ENCODE data around the gene SLC9A4.

Gene SLC9A4, protein sequence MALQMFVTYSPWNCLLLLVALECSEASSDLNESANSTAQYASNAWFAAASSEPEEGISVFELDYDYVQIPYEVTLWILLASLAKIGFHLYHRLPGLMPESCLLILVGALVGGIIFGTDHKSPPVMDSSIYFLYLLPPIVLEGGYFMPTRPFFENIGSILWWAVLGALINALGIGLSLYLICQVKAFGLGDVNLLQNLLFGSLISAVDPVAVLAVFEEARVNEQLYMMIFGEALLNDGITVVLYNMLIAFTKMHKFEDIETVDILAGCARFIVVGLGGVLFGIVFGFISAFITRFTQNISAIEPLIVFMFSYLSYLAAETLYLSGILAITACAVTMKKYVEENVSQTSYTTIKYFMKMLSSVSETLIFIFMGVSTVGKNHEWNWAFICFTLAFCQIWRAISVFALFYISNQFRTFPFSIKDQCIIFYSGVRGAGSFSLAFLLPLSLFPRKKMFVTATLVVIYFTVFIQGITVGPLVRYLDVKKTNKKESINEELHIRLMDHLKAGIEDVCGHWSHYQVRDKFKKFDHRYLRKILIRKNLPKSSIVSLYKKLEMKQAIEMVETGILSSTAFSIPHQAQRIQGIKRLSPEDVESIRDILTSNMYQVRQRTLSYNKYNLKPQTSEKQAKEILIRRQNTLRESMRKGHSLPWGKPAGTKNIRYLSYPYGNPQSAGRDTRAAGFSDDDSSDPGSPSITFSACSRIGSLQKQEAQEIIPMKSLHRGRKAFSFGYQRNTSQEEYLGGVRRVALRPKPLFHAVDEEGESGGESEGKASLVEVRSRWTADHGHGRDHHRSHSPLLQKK

DNA sequence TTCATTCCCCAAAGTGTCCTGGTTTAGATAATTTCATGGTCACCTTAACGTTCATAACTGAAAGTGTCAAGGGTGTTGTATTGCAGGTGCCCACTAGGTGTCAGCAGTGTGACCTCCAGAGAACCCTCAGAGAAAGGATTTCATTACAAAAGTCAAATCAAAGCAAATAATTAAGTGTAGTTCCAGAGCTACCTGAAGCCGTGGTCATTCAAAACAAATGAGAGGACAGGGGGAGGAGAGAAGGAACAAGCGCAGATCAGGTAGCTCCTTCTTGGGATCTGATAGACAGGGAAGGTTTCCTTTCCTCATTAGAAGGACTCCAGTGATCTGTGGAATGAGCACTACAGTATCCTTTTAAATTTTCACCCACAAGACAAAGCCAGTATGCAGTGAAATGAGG, at the start of gene SLC9A4:
TSS of gene SLC9A4 (plus strand) at position 207 of the 400 bp plus-strand sequence. CDS start 534 bp downstream, outside the sequence.
- in situ Hi-C loops (cut with MboI; ENCODE audit: low sequenced_read_pairs), result no loop called here

DNA sequence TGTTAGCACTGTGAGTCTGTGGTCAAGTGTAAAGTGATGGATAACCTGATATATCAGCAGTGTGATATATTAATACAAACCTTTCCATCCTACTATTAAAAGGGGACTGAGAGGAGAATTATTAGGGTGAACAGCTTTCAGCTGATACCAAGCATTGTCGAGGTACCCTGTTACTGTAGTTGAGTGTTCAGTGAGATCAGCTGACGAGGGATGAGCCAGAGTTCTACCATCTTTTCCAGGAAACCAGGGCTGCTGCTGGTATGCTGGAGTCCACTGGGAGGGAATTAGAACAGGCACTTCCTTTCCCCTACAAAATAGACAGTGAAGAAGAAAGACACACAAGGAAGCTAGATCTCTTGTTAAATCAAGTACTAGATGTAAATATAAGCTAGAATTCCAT, 49.7 kb upstream of the SLC9A4 start:
- in situ Hi-C loops (cut with MboI; ENCODE audit: low sequenced_read_pairs), result no loop called here

DNA sequence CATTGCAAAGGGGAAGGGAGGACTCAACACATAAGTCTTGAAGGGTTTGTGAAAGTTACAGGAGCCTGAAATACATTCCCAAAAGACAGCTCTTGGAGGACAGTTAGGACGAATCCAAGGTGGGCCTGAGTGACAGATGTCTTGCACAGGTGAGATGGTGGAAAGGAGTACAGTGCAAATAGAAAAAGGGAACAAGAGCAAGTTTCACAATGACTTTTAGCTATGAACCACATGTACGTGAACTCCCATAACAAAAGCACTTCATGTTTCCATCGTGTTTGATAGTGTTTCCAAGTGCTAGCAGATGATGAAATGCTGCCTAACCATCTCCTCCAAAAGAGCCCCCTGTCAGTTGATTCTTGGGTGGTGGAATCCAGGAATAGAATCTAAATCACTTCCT, 48.3 kb upstream of the SLC9A4 start:
- in situ Hi-C loops (cut with MboI; ENCODE audit: low sequenced_read_pairs), result no loop called here

DNA sequence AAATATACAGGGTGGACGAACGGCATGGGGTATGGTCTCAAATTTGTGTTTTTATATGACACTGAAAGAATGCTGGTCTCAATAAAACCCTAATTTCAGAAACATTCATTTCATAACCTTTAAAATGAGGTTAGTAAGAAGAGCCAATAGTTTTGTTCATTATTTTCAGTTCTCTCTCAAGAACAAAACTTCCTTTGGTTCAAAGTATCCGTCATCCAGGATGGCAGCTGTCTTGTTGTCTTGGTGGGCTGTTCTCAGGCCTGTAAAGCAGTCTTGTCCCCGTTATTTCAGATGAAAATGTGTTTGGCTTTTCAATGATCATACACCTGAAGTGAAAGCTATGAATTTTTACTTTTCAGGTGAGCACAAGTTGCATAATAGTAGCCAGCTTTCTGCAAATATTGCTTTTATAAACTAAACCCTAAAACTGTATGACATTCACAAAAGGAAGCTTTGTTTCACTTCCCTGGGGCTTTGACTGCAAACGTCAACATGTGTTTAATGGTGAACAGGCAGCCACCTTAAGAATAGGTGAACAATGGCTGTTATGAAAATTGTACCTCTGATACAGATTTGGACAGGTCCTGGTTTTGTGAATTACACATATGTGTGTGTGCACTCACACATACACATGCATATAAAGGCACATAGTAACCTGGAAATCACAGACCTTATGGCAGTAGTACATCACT, 47.4 kb upstream of the SLC9A4 start:
- in situ Hi-C loops (cut with MboI; ENCODE audit: low sequenced_read_pairs), result no loop called here

DNA sequence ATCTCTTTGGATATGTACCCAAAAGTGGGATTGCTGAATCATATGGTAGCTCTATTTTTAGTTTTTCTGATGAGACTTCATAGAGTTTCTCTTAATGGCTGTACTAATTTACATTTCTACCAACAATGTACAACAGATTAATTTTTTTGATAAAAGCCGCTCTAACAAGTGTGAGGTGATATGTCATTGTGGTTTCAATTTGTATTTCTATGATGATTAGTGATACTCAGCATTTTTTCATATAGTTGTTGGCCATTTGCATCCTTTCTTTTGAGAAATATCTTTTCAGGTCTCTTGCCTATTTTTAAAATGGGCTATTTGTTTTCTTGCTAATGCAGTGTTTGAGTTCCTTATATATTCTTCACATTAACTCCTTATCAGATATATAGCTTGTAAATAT, 45.8 kb upstream of the SLC9A4 start:
- in situ Hi-C loops (cut with MboI; ENCODE audit: low sequenced_read_pairs), result no loop called here

DNA sequence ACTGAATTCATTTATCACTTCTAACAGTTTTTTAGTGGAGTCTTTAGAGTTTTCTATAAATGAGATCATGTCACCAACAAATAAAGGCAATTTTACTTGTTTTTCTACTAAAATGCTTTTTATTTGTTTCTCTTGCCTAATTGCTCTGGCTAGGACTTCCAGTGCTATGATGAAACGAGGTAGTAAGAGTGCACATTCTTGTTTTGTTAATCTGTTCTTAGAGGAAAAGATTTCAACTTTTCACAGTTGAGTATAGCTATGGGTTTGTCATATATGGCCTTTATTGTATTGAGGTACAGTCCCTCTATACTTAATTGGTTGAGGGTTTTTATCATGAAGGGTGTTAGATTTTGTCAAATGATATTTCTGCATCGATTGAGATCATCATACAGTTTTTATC, 44.5 kb upstream of the SLC9A4 start:
- in situ Hi-C loops (cut with MboI; ENCODE audit: low sequenced_read_pairs), result no loop called here

DNA sequence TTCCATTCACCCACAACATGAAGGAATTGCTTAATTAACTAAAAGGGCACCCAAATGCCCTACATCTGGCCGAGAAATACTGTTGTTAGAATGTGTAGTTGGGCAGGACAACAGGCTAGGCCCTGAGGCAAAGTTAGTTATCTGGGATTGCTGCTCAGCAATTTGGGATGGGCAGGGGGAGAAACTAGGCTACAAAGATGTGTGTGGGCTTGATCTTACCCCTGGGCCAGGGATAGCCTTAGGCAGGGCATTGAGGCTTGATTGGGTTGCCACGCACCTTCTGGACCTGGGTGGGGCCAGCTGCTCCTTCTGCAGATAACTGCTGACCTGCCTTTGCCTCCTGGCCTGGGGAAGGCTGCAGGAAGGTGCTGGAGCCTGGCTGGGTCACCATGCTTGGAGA, 40.6 kb upstream of the SLC9A4 start:
- in situ Hi-C loops (cut with MboI; ENCODE audit: low sequenced_read_pairs), result no loop called here

DNA sequence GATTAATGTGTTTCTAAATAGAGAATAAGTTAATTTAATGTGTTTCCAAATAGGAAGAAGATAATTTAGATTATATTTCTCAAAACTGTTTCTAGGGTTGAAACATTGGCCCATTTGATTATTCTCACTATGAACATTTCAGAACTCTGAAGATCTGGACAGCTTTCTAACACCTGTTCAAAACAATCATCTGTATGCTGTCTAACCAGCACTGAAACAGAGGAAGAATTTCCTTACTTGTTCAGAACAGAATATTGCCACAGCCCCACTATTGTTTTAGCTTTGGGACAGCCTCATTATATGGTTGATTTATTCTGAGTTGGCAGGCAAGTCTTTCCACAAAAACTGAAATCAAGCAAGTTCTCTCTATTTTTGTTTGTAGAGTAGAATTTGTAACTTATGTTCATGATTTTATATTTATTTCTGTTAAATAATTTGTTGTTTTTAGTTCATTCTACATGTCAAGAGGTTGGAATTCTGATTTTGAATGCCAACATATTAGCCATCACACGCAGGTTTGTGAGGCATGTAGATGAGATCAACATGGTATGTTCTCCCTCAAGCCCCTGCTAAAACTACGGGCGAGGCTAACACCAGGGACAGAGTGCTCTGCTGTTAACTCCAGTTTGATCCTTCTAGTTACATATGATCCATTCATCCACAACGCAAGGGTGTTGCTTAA, 38.9 kb upstream of the SLC9A4 start:
- in situ Hi-C loops (cut with MboI; ENCODE audit: low sequenced_read_pairs), result no loop called here

DNA sequence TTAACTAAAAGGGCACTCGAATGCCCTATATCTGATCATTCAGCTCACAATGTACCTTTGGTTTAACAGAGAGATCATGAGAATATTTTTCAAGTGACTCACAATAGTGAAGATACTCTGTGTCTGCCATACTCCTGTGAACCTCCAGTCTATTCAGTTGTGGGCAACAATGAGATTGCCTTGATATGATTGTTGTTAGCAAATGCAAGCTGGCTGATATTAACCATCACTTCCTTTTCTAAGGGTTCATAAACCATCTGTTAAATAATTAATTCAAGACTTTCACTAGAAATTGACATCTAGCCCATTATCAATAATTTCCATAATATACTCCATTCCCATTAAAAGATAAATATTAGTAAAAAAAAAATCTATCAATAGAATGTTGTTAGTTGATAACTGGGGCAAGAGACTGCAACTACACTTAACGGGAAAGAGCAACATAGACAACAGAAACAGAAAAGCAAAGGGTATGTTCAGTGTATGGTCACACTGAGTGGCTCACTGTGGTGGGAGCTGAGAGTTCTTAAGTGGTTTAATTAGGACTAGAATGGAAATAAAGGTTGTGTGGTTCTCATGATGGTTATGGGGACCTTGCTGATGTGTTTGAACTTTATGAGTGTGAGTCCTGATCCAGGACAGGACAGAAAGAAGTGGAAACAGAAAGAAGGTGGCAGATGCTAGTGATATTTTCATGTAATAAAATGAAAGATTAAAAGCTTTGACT, 38.2 kb upstream of the SLC9A4 start:
- in situ Hi-C loops (cut with MboI; ENCODE audit: low sequenced_read_pairs), result no loop called here

DNA sequence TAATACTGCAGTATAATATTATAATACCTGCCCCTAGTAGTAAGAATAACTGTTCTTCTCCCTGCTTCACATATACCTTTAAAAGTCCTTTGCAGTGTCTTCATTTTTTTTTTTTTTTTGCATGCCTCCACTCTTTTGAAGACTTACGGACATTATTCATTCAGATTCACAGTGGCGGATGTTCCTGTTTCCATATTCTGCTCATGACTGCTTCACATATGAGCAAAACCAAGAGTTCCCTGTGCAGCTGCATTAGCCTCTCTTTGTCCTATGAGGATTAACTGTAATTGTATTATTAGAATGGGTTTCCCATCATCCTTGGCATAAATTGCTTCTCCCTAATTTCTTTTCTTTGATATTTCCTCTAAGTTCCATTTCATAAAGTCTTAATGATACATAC, 37.3 kb upstream of the SLC9A4 start:
- in situ Hi-C loops (cut with MboI; ENCODE audit: low sequenced_read_pairs), result no loop called here

DNA sequence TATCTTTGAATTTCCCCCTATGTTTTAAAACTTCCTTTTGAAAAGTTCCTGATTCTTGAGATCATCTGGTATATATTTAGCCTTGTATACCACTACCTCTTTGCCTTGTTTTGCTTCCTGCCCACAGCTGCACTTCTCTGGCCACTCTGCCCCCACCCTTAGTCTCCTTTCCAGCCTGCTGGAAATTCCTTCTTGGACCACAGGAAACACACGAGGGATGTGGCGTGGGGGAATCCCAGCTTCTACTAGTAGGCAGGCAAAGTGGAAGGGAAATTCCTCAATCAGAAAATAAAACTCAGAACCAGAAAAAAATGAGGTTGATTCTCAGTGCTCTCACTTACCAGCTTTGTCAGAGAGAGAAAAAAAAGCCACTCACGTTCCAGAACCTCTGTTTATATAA, 36.7 kb upstream of the SLC9A4 start:
- in situ Hi-C loops (cut with MboI; ENCODE audit: low sequenced_read_pairs), result no loop called here

DNA sequence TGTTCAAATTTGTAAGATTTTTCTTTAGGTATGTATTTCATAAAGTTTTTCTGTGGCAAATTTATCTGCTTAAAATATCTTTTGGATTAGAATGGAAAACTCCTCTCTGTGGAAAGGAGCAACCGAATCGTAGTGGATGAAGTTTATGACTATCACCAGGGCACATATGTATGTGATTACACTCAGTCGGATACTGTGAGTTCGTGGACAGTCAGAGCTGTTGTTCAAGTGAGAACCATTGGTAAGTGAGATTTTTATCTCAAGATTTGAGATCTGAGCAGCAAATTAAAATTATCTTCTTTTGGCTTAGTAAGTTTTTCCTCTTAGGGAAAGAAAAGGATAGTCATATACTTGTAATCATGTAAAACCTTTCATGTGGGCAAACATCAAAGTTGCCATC, 35.9 kb upstream of the SLC9A4 start:
- in situ Hi-C loops (cut with MboI; ENCODE audit: low sequenced_read_pairs), result no loop called here

DNA sequence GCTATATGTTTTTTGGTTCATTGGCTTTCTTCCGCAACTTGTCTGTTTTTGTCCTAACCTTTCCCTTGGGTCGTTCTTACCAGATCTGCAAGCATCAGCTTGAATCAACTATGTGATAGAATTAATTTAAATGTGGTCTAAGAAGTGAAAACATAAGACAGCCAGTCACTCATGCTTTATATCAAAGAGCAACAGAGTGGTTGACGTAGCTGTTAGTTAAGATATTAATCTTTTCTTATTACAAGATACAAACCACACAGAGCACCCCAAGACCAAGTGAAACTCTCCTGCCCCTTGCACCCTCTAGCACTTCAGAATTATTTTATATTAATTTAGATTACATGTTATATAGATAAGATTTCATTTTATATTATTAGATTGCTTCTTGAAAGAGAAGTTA, 34.9 kb upstream of the SLC9A4 start:
- in situ Hi-C loops (cut with MboI; ENCODE audit: low sequenced_read_pairs), result no loop called here

DNA sequence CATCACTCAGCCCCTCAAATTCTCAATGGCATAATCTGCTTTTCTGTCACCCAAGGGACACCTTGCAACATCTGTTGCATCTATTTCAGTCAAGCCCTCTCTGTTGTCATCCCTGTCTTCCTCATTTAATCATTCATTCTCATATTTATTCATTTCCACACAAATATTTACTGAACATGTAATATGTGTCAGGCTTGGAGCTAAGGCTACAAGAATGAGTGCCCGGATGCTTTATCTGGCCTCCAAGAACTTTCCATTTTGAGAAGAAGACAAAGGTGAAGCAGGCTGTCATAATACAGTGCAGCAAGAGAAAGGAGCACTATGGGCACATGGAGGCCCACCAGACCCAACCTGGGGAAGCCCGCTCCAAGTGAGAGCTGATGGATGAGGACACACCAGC, 34.4 kb upstream of the SLC9A4 start:
- in situ Hi-C loops (cut with MboI; ENCODE audit: low sequenced_read_pairs), result no loop called here

DNA sequence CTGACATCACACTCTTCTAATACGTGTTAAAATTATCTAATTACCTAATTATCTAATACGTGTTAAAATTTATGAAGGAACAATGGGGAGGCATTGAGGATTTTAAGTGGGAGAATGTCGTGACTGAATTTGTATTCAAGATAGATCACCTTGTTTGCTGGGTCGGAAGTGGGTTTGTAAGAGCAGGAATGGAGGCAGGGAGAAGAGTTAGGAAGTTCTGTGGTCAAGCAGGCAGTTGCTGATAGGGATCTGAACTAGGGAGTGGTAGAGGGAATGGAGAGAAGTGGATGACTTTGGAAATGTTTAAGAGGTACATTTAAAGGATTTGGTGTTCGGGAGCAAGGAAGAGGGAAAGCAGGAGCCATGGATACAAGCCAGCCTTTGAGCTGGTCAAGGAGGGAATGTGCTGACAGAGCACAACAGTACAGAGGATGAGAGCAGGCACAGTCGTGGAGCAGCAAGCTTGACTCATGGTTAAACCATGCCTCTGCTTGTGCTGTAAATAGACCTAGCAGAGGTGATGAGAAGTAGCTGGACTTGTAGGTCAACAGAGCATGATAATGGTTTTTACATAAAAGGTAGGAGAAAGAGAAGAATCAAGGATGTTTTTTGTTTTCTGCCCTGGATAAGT, 33.8 kb upstream of the SLC9A4 start:
- in situ Hi-C loops (cut with MboI; ENCODE audit: low sequenced_read_pairs), result no loop called here

DNA sequence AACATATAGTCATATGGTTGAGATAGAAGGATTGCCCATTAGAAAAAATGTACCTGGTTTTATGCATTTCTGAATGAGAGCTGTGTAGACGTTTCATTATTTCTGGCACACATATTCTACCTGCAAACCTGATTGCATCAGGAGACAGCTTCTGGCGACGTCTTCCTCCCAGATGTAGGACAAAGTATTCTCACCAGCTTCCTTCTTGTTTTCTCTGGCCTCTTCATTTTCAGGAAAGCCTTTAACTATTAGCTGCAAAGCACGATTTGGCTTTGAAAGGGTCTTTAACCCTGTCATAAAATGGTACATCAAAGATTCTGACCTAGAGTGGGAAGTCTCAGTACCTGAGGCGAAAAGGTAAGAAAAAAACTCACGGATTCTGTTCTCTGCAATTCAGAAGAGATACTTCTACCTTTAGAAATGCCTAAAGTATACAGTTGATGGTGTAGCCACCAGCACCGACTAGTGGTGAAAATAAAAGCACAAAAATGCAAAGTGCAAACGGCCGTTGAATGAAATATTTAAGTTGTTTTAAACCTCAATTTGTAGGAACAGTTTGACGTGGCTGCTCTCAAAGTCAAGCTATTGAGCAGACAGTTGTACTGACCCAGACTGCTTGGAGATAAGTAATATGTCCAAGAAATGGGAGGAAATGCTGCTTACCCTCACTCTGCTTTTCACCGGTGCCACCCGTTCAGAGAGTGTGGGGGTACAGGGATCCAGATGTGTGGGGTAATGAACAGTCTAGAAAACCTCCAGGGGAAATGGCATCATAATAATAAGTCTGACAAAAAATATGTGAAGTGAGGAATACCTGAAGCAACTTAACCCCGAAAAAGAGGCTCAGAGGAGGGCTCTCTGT, 29.8 kb upstream of the SLC9A4 start:
- in situ Hi-C loops (cut with MboI; ENCODE audit: low sequenced_read_pairs), result loop anchor here (10.0 kb wide), 2 partner anchors 198 to 418 kb away; no protein-coding TSS in a partner anchor

DNA sequence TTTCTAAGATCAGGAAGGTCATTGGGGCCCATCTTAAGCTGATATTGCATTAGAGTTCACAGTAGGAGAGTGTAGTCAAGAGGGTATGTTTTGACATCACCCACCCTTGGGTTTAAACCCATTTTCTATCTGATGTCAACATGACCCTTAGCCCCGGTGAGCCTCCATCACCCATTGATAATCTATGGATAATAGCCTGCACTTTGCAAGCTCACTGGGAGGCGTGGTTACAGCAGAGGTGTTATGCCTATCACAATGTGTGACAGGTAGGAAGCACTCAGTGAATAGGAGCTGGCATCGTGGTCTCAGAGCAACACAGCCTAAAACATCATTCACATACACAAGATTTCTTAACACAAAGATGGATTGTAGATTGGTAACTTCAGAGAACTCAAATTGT, 28.8 kb upstream of the SLC9A4 start:
- in situ Hi-C loops (cut with MboI; ENCODE audit: low sequenced_read_pairs), result loop anchor here (10.0 kb wide), 2 partner anchors 199 to 419 kb away; no protein-coding TSS in a partner anchor

DNA sequence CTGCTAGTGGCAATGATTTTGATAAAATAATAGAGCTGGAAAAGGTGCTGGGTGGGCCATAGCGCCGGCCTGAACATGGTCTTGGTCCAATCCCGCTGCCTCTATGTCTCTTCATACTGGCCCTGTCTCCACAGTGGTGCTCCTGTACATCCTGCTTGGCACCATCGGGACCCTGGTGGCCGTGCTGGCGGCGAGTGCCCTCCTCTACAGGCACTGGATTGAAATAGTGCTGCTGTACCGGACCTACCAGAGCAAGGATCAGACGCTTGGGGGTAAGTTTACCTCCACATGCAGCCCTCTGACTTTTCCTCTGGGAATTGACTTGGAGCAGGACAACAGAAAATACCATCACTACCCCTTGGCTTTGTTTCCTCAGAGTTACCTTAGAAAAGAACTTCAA, 26.1 kb upstream of the SLC9A4 start:
- in situ Hi-C loops (cut with MboI; ENCODE audit: low sequenced_read_pairs), result loop anchor here (10.0 kb wide), 2 partner anchors 202 to 422 kb away; no protein-coding TSS in a partner anchor
